Fibroblast of lung (primary cell): ENCODE data around the gene TMEM125.

Experiments
- CTCF ChIP-seq, 2 donors: IDR thresholded peaks in 1 of 2; conservative IDR thresholded peaks in 1 of 2; 1 replicate in 1 of 2; 2 replicates in 1 of 2; pipeline ENCODE4 v1.5.1; 2011 to 2012; ENCODE audit warnings: low read length in 2 of 2, control low read depth in 1 of 2, inconsistent platforms in 1 of 2, low read depth in 1 of 2, mild to moderate bottlenecking in 1 of 2
- EZH2 ChIP-seq: IDR thresholded peaks from 2 replicates; pipeline ENCODE4 v1.5.1; 2012; ENCODE audit warnings: low read length, control low read depth, mild to moderate bottlenecking; ENCODE audit errors: missing control alignments

- TF ChIP-seq CTCF (conservative IDR thresholded peaks at IDR 0.05 in 1 of 2, IDR thresholded peaks at IDR 0.05 in 1 of 2; ENCODE audit: low read depth in 1 of 2, low read length in 2 of 2) (no peak), EZH2 (no peak)
These were observed 17.6 kb upstream of the TMEM125 start for GRCh38 chr1:43252225-43252624.
